ENCODE results near the gene TNFAIP2. TPM values are rescaled to one million over a fixed set of nuclear protein-coding genes. Genes with fewer than 3 reads are reported as not detected.

Gene TNFAIP2
- total and polyA plus RNA-seq, 4 donors = 8.9 to 32.0 (median 22.4) TPM

GRCh38 chr14:103081951-103082350 is 41.3 kb upstream of the TNFAIP2 start:
- 97% methylated on average over 2 of the region's 2 CpGs for WGBS
- TF ChIP-seq CTCF (IDR thresholded peaks at IDR 0.05; ENCODE audit: low read depth, low read length, missing input control) (no peak), MAX (IDR thresholded peaks at IDR 0.05) (no peak), JUND (IDR thresholded peaks at IDR 0.05) (no peak), ATF3 (IDR thresholded peaks at IDR 0.05) (no peak), NR2F2 (IDR thresholded peaks at IDR 0.05) (no peak), YY1 (IDR thresholded peaks at IDR 0.05) (no peak), GABPA (IDR thresholded peaks at IDR 0.05 in 1 of 2, conservative IDR thresholded peaks at IDR 0.05 in 1 of 2) (no peak), TAF1 (conservative IDR thresholded peaks at IDR 0.05) (no peak), EGR1 (IDR thresholded peaks at IDR 0.05; ENCODE audit: low read depth in 2 of 2) (no peak), REST (IDR thresholded peaks at IDR 0.05) (no peak), HNF4G (IDR thresholded peaks at IDR 0.05) (no peak), RXRA (IDR thresholded peaks at IDR 0.05) (no peak), HNF4A (conservative IDR thresholded peaks at IDR 0.05) (no peak), ZBTB33 (IDR thresholded peaks at IDR 0.05) (no peak), SP1 (IDR thresholded peaks at IDR 0.05) (no peak), FOXA2 (IDR thresholded peaks at IDR 0.05) (no peak), RAD21 (IDR thresholded peaks at IDR 0.05) (no peak), FOXA1 (IDR thresholded peaks at IDR 0.05) (no peak)
- no peaks in the 10 kb centered on the region for H3K27me3 ChIP-seq (ENCODE audit: control insufficient read depth in 4 of 4, insufficient read depth in 4 of 4, low read length in 3 of 4)

More at GRCh38 chr14:103081951-103082350, 41.3 kb upstream of the TNFAIP2 start:
- no peak overlapping the region for H3K27ac ChIP-seq (ENCODE audit: low read depth in 1 of 2, low read length in 2 of 2)
- H3K4me1 ChIP-seq (ENCODE audit: control insufficient read depth in 4 of 4, insufficient read depth in 4 of 4, low read length in 3 of 4) = peaks cover 3 to 8% (median 4%) of the 10 kb centered on the region in 4 donors
- no peaks in the 10 kb centered on the region for H3K36me3 ChIP-seq (ENCODE audit: control insufficient read depth in 4 of 4, insufficient read depth in 3 of 4, low read depth in 1 of 4, low read length in 3 of 4)
- no peak for DNase-seq (ENCODE audit: low spot score)
- H3K9me3 ChIP-seq (ENCODE audit: control insufficient read depth in 4 of 4, low read length in 3 of 4) = no peaks in the 10 kb centered on the region
- no peak overlapping the region for H3K9ac ChIP-seq (ENCODE audit: low read depth in 1 of 2, low read length in 2 of 2)
- no peak overlapping the region for H3K4me3 ChIP-seq (ENCODE audit: low read depth in 1 of 3, low read length in 3 of 3)

Data from liver (tissue), 9 donors.